ENCODE results near the gene RNF215.
"Not testable (repeated sequence)": the region's sequence is repeated elsewhere in the genome, so short reads cannot be mapped to it uniquely, and the experiment has no call there.

RNF215 gene

GRCh38 chr22:30347255-30347892, 39.8 kb downstream of the RNF215 start:
- TF ChIP-seq CTCF (IDR thresholded peaks at IDR 0.05; ENCODE audit: low read depth, low read length) = no peak
- H3K4me3 ChIP-seq (ENCODE audit: low read depth, low read length) = no peak overlapping the region

- no peak for TF ChIP-seq CTCF (IDR thresholded peaks at IDR 0.05; ENCODE audit: low read depth, low read length)
- no peak overlapping the region for H3K4me3 ChIP-seq (ENCODE audit: low read depth, low read length)
Observed at GRCh38 chr22:30344447-30345200, 42.6 kb downstream of the RNF215 start.

GRCh38 chr22:30340911-30341685, 46.1 kb downstream of the RNF215 start:
- no peak overlapping the region for H3K4me3 ChIP-seq (ENCODE audit: low read depth, low read length)
- no peak for TF ChIP-seq CTCF (IDR thresholded peaks at IDR 0.05; ENCODE audit: low read depth, low read length)

GRCh38 chr22:30338802-30339201, 48.4 kb downstream of the RNF215 start:
- no peak overlapping the region for H3K4me3 ChIP-seq (ENCODE audit: low read depth, low read length)
- TF ChIP-seq CTCF (IDR thresholded peaks at IDR 0.05; ENCODE audit: low read depth, low read length) = no peak

- H3K4me3 ChIP-seq (ENCODE audit: low read depth, low read length) = not testable (repeated sequence)
Observed at GRCh38 chr22:30338341-30338740, 48.9 kb downstream of the RNF215 start.

GRCh38 chr22:30337461-30337778, 49.8 kb downstream of the RNF215 start:
- no peak for TF ChIP-seq CTCF (IDR thresholded peaks at IDR 0.05; ENCODE audit: low read depth, low read length)
- H3K4me3 ChIP-seq (ENCODE audit: low read depth, low read length) = no peak overlapping the region

- no peak overlapping the region for H3K4me3 ChIP-seq (ENCODE audit: low read depth, low read length)
- TF ChIP-seq CTCF (IDR thresholded peaks at IDR 0.05; ENCODE audit: low read depth, low read length) = no peak
Observed at GRCh38 chr22:30336752-30337460, 50.3 kb downstream of the RNF215 start.
